ENCODE results near the gene CNIH3. TPM values are rescaled to one million over a fixed set of nuclear protein-coding genes. Genes with fewer than 3 reads are reported as not detected.

Gene CNIH3
- total RNA-seq, 4 donors from 2014 or later: not detected

DNA sequence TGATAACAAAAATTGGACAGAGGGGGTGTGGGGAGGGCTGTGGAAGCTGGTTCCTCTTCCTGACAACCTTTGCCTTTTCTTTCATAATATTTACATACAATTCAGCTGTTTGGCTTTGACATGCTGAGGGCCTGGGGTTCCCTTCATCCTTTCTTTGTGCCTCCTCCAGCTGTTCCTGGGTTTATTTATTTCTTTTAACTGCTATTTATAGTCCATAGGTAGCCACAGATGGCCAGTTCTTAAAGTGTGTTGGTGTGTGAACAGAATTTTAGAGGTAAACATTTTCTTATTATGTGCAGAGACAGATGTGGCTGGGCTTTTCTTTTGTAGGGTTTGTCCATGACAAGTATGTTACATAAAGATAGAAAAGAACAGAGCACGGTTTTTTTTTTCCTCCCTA is 34.1 kb upstream of the CNIH3 start:
- TF ChIP-seq, protein P1, sequence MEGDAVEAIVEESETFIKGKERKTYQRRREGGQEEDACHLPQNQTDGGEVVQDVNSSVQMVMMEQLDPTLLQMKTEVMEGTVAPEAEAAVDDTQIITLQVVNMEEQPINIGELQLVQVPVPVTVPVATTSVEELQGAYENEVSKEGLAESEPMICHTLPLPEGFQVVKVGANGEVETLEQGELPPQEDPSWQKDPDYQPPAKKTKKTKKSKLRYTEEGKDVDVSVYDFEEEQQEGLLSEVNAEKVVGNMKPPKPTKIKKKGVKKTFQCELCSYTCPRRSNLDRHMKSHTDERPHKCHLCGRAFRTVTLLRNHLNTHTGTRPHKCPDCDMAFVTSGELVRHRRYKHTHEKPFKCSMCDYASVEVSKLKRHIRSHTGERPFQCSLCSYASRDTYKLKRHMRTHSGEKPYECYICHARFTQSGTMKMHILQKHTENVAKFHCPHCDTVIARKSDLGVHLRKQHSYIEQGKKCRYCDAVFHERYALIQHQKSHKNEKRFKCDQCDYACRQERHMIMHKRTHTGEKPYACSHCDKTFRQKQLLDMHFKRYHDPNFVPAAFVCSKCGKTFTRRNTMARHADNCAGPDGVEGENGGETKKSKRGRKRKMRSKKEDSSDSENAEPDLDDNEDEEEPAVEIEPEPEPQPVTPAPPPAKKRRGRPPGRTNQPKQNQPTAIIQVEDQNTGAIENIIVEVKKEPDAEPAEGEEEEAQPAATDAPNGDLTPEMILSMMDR (IDR thresholded peaks at IDR 0.05): no peak
- TF ChIP-seq POLR2A (IDR thresholded peaks at IDR 0.05): no peak
- H3K4me1 ChIP-seq: no peaks in the 10 kb centered on the region
- H3K36me3 ChIP-seq: no peaks in the 10 kb centered on the region
- no peaks in the 10 kb centered on the region for H3K27me3 ChIP-seq
- H3K4me3 ChIP-seq: no peak overlapping the region
- H3K9me3 ChIP-seq: peaks cover 0 to 3% (median 0%) of the 10 kb centered on the region in 4 donors
- H3K27ac ChIP-seq: no peak overlapping the region
- DNase-seq: no peak

DNA sequence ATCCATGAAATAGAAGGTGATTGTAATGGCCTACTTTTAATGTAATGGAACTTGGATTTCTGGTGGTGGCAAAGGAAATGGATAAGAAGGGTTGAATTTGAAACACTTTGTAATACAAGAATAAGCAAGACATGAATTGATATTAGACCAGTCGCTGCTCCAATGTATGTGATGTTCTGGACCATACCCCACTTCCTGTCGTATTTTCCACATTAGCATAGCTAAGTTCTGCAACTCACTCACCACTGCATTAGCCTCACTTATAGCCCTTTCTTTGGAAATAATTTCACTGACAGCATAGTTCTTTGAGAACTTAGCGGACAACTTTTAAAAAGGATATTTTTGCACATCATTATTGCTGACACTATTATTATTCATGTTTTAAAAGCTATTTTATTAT is 32.3 kb upstream of the CNIH3 start:
- no peaks in the 10 kb centered on the region for H3K9me3 ChIP-seq
- DNase-seq: no peak
- H3K4me1 ChIP-seq: no peaks in the 10 kb centered on the region
- no peaks in the 10 kb centered on the region for H3K36me3 ChIP-seq
- no peak overlapping the region for H3K27ac ChIP-seq
- H3K4me3 ChIP-seq: no peak overlapping the region
- TF ChIP-seq POLR2A (IDR thresholded peaks at IDR 0.05): no peak
- TF ChIP-seq, protein P1 (IDR thresholded peaks at IDR 0.05): no peak
- no peaks in the 10 kb centered on the region for H3K27me3 ChIP-seq

DNA sequence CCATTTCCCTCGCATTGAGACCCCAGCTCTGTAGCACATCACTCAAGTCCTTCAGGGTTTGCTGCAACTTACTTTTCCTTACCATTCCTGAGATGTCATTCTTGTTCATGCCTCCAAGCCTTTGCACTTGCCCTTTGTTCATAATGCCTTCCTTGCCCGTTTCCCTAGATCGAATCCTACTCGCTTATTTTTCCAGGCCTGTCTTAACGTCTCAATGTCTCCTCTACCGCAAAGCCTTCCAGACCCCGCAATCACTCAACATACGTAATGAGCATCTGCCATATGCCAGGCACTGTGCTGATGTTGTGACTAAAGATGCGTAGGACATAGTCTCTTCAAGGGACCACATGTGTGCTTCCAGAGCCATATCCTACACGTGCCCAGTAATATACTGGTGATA is 31.1 kb upstream of the CNIH3 start:
- TF ChIP-seq, protein P1 (IDR thresholded peaks at IDR 0.05): no peak
- TF ChIP-seq POLR2A (IDR thresholded peaks at IDR 0.05): no peak
- H3K4me3 ChIP-seq: no peak overlapping the region
- H3K27me3 ChIP-seq: no peaks in the 10 kb centered on the region
- H3K4me1 ChIP-seq: no peaks in the 10 kb centered on the region
- no peak for DNase-seq
- no peak overlapping the region for H3K27ac ChIP-seq
- H3K36me3 ChIP-seq: no peaks in the 10 kb centered on the region
- H3K9me3 ChIP-seq: no peaks in the 10 kb centered on the region

DNA sequence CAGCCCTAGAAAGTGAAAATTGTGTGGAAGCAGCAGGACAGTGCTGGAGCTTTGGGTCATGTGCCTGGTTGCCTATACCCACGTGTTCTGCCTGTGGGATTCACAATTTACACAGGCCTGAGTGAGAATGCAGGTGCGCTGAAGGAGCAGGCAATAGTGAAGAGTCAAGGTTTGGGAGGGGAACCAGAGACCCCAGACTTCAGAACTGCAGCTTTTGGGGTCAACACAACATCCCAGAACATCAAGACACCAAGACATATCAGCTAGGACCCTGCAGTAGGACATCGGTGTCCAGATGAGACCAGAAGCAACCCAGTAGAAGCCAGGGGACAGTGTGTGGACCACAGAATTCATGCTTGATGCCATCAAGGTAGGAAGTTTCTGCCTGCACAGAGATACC is 29.1 kb upstream of the CNIH3 start:
- TF ChIP-seq, protein P1 (IDR thresholded peaks at IDR 0.05): no peak
- no peak for TF ChIP-seq POLR2A (IDR thresholded peaks at IDR 0.05)
- no peak overlapping the region for H3K4me3 ChIP-seq
- no peaks in the 10 kb centered on the region for H3K9me3 ChIP-seq
- no peaks in the 10 kb centered on the region for H3K36me3 ChIP-seq
- H3K27ac ChIP-seq: no peak overlapping the region
- no peak for DNase-seq
- H3K4me1 ChIP-seq: no peaks in the 10 kb centered on the region
- H3K27me3 ChIP-seq: no peaks in the 10 kb centered on the region

DNA sequence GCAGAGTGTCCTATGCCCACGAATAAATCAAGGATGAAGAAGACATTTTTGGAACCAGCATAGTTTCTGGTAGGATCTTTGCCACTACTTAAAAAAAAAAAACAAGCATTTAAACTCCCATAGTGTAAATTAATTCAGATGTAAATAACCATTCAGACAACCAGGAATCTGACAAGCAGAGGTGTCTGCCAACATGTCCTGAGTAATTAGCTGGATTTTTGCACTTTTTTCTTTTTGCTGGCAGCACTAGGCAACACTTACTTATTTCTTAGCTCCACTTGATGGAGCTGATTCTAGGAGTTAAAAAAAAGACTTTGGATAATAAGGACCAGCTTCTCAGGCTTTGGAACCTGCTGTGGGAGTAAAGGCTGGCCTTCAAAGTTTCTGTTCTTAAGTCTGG is 27.6 kb upstream of the CNIH3 start:
- TF ChIP-seq, protein P1 (IDR thresholded peaks at IDR 0.05): no peak
- TF ChIP-seq POLR2A (IDR thresholded peaks at IDR 0.05): no peak
- DNase-seq: no peak
- H3K4me3 ChIP-seq: no peak overlapping the region
- no peaks in the 10 kb centered on the region for H3K9me3 ChIP-seq
- no peaks in the 10 kb centered on the region for H3K27me3 ChIP-seq
- H3K27ac ChIP-seq: no peak overlapping the region
- no peaks in the 10 kb centered on the region for H3K4me1 ChIP-seq
- H3K36me3 ChIP-seq: no peaks in the 10 kb centered on the region

DNA sequence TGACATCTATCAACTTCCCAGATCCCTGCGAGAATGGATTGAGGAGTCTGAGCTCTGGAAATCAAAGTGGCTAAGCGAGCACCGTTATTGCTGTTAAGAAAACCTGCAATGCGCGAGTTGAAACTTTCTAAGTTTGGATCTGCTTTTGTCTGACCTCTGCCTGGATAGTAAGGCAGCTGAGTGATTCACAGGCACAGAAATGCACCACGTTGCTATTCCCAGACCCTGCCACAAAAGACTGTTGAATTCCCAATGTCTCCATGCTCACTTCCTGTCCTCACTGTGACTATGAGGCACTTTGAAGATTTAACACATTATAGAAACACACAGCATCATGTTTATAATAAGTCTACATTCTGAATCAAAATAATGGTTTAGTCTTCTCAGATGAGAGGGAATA is 27.1 kb upstream of the CNIH3 start:
- TF ChIP-seq POLR2A (IDR thresholded peaks at IDR 0.05): no peak
- TF ChIP-seq, protein P1 (IDR thresholded peaks at IDR 0.05): no peak

More for the DNA sequence above, 27.1 kb upstream of the CNIH3 start:
- no peaks in the 10 kb centered on the region for H3K36me3 ChIP-seq
- no peak overlapping the region for H3K27ac ChIP-seq
- no peaks in the 10 kb centered on the region for H3K27me3 ChIP-seq
- no peaks in the 10 kb centered on the region for H3K9me3 ChIP-seq
- no peak for DNase-seq
- no peaks in the 10 kb centered on the region for H3K4me1 ChIP-seq
- no peak overlapping the region for H3K4me3 ChIP-seq
